ENCODE measurements around the gene ZBTB7B.

ZBTB7B gene

DNA sequence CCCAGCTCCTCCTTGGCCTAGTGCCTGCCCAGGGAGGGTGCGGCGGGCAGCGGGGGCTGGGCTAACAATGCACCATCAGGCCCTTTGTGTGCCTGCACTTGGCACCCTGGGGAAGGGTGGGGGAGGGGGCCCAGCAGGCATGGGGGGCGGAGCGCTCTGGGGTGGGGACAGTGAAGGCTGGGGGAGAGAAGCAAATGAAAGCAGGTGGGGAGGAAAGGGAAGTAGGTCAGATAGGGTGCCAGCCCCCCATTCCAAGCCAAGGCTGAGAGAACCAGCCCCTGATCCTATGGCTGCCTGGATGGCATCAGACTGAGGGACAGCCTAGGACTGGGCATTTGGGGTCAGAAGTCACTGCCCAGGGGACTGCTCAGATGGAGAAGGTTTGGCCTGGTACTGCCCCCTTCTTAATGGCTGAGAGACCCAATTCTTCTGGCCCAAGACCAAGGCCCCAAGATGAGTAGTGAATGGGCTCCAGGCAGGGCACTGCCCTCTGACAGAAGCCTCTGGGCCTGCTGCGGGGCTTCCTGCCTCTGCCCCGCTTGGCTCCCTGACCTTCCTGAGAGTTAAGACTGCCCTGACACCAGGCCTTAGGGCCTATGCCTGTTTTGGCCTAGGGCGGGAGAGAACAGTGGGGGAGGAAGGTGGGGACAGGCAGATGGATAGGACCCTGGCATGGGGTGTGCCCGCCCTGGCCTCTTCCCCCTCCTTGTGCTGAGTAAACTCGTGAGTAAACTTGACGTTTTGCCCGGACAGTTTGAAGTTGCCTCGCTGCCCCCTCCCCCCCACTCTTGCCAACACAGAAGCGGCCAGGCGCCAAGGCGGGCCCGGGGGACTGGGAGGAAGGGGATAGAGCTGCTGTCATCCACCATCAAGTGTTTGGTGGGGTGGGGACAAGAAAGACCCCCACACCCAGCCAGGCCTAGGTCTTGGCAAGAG is 2.7 kb downstream of the ZBTB7B start:
- no peak for DNase-seq

DNA sequence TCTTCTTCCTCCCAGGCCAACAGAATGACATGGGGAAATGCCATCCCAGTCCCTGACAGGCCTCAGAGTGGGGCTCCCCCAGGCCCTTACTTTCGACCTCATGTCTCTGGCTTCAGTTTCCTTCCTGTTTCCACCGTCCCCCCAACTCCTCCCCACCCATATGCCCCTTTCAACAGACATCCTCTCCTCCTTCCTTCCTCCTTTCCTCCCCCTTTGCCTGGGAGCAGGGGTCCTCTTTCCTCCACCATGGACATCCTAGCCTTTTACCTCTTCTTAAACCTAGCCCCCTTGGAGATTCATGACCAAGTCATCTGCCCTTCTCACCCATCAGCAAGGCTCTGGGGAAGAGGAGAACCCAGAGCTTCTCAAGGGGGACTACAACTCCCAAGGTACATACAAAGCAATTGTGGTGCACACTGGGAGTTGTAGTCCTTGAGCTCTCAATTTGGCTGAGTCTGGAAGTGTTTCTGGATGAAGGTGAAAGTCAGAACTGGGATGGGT is 4.0 kb downstream of the ZBTB7B start:
- DNase-seq = peak in 1 of 2 experiments; percentile 63

DNA sequence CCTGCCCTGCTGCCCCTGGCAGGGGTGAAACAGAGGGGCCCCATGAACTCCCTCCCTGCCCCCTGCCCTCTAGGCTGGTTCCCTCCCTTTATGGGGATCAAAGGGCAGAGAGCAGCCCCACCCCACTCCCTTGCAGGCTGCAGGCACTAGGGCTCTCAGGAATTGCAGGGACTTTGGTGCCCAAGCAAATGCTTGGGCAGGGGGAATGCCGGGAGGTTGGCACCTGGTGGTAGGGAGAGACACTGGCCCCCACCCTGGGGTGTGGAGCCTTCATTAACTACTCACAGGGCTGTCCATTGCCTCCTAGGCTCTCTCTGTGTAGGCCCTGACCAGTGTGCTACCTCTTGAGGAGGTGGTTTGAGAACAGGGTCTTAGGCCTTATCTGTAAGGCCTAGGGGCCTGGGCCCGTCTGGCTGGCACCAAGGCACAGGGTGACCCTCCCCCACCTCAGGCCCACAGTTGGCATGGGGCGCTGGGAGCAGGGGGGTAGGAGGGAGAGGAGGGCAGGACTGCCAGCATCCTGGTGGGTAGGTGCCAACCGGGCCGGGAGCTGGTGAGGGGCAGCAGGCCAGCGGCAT is 4.7 kb downstream of the ZBTB7B start:
- DNase-seq = no peak

DNA sequence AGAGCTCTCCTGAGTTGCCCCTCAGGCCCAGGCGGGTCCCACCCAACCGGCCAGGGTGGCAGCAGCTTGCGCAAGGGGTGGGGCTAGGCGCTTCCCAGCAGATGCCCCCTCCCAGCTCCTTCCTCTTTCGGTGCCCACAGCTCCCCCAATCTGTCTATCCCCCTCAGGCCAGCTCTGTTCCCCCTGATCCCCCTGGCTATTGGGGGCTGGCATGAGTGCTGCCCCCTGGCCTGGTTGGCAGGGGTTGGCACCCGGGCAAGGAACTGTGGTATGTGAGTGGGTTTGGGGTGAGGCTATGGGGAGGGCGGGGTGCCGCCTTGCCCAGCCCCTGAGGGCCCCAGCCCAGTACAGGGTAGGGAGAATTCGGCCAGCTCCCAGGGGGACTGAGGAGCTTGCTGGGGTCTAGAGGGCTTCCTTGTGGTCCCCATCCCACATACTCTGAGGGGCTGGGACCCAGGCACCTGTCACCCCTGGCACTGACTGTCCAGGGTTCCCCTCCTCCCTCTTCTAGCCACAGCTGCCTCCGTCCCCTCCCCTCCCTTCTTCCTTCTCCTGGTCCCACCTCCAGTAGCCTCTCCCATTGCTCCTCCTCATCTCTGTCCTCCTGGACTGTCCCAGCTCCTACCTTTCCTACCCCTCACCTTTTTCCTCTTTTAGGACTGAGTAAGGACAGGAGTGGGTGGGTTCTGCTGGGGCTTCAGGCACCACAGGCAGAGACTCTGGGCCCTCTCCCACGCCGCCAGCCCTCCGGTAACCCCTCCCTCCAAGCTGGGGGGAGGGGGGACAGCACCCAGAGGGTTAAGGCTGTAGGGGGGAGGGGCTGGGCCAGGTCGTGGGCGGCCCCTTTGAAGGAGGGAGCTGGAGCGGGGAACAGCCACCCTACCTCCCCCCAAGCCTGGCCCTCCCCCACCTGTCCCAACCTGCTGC is 5.7 kb downstream of the ZBTB7B start:
- DNase-seq = no peak

DNA sequence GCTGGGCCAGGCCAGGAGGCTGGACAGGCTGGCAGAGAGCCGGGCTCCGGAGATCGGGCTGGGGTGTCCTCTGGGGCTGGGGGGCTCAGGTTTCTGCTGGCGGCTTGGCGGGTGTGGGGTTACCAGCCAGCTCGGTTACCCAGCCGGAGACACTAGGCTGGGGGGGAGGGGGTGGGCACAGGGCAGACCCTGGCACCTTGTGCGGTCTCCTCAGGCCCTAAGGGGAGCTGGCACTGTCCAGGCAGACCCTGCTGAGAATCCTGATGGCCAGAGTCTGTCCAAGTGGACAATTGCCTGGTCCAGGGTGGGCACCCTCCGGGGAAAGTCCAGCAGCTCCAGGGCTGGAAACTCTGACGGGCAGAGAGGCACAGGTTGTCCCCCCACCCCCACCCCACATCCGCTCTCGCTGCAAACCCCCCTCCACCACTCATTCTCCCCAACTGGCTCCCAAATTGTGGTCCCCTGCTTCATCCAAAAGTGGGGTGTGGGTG is 6.7 kb downstream of the ZBTB7B start:
- no peak for DNase-seq

DNA sequence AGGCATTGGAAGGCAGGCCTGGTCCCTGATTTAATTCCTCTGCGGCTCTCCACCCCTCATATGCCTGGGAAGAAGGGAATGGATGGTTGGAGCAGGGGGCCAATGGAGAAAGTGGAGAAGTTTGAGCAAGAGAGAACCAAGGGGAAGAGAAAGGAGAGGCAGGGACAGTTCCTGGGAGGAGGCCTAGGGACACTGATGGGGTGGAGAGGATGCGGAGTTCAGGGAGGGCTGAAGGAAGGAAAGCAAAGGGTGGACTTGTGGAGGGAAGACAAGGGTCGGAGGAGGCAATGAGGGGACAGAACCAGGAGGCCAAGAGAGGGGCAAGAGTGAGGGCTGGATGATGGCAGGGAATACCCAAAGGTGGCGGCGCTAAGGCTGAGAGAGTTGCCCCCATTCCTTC is 7.1 kb downstream of the ZBTB7B start:
- DNase-seq = no peak

DNA sequence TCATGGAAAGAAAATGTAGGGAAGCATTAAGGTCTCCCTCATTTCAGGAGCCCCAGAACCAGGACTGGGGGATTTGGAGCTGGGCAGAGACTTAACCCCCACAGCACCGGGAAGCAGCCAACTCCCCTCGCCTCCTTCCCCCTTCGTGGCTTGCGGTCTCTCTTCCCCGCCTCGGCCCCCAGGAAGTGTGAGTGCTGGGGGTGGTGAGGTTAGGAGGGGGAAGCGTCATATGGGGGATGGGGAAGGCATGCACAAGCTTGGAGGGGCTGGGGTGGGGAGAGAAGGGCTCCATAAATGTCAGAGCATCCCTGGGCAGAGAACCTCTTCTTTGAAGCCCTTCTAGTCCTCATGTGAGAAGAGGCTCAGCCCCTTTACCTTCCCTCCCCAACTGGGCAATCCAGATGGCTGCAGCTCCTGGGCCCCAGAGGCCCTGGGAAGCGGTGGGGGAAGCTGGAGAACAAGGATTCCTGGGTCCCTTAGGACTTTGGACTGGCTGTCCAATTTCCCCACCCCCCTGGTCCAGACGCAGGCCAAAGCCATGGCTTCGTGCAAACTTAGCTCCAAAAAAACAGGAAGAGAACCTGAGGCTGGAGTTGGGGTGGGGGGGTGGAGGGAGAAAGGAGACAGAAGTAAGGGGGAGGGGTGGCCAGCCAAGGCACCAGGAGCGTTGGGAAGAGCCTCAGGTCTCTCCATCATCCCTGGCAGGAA is 7.8 kb downstream of the ZBTB7B start:
- no peak for DNase-seq

DNA sequence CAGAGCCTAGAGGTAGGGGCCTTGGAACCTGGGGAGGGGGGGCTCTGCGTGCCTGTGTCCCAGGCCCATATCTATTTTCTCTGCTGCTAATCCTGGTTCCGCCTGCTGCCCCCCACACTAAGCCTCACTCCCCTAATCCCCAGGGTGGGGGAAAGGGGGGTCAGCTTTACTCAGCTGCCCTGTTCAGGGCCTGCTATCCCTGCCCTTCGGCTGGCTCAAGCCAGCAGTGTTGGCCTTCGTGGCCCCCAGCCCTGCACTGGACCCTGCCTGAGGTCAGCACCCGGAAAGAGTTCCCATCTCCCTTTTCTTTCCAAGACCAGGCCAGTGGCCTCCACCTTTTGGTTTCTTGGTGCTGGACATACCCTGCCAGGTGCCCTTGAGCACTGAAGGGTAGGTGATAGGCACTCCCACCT is 8.4 kb downstream of the ZBTB7B start:
- no peak for DNase-seq

DNA sequence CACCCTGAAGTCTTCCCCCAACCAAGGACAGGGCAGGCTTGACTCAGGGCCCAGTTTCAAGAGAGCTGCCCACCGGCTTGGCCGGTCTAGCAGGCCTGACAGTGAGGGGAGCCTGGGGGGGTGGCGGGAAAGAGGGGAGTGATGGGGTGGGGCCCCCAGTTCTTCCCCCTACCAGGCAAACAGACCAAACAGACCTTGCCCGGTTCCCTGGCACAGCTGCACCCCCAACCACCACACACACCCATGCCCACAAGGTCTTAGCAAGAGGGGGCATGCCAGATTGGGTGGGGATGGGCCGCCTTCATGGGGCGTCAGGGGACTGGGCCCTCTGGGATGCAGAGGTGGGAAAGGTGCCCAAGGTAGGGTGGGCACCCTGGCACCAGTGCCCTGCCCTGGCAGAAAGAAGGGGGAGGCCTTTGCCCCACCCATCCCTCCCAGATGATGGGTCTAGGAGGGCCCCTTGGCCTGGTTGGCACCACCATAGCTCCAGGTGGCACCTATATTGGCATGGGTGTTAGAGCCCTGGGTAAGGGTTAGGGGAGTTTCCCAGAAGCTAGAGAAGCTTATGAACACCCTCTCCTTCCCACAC is 8.9 kb downstream of the ZBTB7B start:
- DNase-seq = no peak

DNA sequence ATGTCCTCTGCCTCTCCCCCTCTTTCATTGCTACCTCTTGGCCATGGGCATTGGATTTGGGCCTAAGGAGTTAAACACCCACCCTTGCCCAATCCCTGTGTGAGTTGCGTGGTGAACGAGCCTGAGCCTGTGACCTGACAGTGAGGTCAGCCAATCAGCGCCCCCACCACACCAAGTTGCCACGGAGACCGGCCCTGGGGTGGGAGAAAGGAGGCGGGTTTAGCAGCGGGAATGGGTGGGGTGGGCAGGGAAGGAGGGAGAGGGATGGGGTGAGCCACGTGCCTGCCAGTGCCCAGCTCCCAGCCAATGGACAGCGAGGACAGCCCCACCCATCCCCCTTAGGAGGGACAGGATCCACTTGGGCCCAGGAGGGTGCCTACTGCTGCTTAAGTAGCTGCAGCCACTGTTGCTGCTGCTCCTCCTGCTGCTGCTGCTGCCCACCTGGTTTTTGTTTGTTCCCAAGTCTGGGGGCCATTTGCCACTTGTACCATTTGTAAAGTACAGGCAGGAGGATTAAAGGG is 9.5 kb downstream of the ZBTB7B start:
- peak; percentile 54 to 77 for DNase-seq

DNA sequence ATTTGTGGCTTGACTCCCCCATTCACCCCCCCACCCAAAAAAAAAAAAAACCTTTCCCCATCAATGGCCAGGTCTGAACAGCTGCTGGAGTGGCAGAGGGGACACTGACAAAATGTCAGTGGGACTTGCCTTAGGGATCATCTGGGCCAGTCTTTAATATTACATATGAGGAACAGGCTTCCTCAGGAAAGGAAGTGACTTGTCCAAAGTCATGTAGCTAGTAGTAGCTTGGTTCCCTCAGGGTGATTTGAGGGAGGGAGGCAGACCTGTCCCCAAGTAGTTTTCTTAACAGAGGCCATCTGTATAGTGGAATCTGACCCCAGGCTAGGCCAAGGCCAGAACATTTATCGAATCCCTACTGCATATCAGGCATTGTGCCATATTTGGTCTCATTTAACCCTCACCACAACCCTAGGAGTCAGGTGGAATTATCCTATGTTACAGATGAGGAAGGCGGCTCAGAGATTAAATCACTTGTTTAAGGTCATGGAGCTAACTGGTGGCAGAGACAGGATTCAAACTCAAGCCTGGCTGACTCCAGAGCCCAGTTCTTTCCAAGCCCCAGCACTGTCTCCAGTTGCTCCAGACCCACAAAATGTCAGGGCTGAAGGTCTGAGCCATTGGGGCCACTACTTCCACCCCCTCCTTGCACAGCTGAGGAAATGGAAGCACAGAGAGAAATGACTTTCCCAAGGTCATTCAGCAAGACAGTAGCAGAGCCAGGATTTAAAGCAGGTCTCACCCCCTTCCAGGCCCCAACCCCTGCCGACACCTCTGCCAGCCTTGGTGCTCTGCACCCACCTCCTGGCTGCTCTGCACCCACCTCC is 10.4 kb downstream of the ZBTB7B start:
- DNase-seq = no peak

DNA sequence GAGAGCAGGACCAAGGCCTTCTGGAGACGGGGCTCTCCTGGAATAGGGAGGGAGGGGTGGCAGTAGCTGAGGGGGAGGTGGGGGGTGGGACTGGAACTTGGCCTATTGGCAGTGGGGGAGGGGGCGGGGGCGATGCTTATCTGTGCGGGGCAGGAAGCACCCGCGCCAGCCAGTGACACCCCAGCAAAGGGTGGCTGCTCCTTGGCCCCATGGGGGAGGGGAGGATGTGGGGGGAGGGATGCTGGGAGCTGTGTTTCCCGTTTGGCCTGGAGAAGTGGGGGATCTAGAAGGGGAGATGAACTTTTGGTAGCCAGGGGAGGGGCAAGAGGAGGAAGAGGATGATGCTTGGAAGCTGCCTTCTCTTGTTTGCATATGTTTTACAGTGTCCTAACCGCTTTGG is 11.0 kb downstream of the ZBTB7B start:
- peak in 1 of 2 experiments; percentile 44 for DNase-seq

DNA sequence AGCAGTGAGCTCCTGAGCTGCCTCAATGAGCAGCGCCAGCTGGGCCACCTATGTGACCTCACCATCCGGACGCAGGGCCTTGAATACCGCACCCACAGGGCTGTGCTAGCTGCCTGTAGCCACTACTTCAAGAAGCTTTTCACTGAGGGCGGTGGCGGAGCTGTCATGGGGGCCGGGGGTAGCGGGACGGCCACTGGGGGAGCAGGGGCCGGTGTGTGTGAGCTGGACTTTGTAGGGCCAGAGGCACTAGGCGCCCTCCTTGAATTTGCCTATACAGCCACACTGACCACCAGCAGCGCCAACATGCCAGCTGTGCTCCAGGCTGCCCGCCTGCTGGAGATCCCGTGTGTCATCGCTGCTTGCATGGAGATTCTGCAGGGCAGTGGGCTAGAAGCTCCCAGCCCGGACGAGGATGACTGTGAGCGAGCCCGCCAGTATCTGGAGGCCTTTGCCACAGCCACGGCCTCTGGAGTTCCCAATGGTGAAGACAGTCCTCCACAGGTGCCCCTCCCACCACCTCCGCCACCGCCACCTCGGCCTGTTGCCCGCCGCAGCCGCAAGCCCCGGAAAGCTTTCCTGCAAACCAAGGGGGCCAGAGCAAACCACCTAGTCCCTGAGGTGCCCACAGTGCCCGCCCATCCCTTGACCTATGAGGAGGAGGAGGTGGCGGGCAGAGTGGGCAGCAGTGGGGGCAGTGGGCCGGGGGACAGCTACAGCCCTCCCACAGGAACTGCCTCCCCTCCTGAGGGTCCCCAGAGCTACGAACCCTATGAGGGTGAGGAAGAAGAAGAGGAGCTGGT is 12.3 kb downstream of the ZBTB7B start:
- DNase-seq = no peak

DNA sequence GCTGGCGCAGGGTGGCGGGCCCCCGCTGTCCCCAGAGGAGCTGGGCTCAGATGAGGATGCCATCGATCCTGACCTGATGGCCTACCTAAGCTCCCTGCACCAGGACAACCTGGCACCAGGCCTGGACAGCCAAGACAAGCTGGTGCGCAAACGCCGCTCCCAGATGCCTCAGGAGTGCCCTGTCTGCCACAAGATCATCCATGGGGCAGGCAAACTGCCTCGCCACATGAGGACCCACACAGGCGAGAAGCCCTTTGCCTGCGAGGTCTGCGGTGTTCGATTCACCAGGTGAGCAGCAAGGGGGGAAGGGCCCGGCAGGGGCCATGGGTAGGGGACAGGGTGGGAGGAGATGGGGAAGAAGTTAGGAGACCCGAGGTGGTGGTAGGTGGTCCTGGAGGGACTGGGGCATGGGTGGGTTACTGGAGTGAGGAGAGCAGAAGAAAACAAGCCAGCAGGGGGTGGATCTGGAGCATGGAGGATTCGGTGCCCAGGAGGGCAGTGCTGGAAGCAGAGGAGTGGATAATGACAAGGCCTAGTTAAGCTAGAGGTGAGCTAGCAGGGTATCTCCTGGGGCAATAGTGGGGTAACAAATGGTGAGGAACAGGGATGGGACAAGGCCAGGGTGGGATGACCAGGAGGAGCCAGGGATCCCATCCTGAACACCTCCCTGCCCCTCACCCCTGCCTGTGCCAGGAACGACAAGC is 13.1 kb downstream of the ZBTB7B start:
- DNase-seq = no peak

DNA sequence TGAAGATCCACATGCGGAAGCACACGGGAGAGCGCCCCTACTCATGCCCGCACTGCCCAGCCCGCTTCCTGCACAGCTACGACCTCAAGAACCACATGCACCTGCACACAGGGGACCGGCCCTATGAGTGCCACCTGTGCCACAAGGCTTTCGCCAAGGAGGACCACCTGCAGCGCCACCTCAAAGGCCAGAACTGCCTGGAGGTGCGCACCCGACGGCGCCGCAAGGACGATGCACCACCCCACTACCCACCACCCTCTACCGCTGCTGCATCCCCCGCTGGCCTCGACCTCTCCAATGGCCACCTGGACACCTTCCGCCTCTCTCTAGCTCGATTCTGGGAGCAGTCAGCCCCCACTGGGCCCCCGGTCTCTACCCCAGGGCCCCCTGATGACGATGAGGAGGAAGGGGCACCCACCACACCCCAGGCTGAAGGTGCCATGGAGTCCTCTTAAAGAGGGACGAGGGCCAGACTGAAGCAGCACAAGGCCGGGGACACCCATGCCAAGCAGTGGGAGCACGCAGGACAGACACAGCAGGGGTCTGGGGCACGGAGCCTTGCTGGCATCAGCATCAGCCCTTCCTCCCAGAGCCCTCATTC is 13.7 kb downstream of the ZBTB7B start:
- no peak for DNase-seq

DNA sequence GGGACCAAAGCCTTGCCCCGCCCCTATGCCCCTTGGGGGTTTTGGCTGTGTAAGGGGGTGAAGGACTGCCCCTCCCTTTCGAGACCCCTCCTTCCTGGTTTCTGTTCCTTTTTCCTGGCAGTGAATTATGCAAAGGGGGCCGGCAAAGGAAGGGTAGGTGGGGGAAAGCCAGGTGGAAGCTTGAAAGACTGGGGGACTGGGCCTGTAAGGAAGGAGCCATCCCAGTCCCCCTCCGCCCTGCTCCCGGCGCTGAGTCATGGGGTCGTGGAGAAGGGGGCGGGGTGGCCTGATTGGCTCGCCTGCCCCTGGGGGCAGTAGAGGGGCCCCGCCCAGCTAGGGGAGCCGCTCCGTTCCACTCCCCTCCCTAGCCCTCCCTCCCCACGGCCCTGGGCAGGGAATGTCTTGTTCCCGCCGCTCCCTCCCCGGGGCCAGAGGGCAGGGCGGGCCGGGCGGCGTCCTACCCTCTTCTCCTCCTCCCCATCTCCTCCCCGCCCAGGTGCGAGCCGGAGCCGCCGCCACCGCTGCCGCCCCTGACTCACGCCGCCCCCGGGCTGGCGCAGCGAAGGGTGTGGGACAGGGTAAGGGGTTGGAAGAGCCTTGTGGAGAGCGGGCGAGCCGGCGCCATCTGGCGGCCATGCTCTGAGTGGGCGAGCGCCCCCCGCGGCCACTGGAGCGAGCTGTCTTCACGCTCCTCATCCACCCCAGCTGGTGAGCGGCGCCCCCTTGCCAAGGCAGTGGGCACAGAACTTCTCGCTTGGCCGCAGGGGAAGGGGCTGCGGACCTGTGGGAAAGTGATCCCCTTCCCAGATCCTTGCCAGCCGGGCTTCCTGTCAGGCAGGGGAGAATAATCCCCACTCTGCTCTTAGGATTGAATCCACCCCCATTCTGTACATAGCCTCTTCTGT is 14.7 kb downstream of the ZBTB7B start:
- peak; percentile 92 to 99 for DNase-seq

DNA sequence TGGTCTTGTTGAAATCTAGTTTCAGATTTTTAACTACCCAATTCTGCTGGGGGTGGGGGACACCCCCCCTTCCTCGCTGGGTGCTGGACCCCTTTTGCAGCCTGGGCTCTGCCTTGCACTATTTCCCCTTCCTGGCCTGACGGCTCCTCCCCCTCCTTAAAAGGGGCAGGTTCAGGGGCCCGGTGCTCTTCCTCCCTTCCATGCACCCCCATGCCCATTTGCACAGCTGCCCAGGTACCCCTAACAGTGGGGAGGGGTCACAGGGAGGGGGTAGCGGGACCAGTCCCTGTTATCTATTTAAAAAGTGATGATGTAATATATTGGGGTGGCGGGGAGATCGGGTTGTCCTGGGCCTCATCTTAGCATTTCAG is 15.3 kb downstream of the ZBTB7B start:
- no peak for DNase-seq
